GM19467 (cell line): Measurements from ENCODE around the gene ARHGAP42.
"Not testable (repeated sequence)": the region's sequence is repeated elsewhere in the genome, so short reads cannot be mapped to it uniquely, and the experiment has no call there.

Source experiments
- ATAC-seq: cut with Tn5 transposase; IDR thresholded peaks from one replicate; pipeline ENCODE4 v1.9.1; 2021; ENCODE audit warnings: mild to moderate bottlenecking, moderate library complexity; ENCODE audit not compliant: unreplicated experiment

Gene ARHGAP42

DNA sequence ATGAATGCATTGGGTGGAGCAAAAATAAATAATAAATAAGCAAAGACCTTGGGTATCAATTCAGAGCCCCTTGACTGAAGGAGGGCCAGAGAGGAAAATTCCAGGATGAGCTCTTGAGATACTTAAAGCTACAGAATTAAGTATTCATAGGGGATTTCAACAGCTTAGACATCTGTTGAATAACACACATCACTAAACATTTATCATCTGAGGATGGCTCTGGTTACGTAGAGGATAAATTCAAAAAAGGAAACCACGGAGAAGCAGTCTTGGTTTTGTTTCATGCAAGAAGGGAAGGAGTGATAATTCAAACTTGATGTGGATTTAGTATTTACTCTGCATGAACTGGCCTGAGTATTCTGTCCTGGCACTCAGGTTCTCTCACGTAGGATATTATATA is 29.8 kb downstream of the ARHGAP42 start:
- no peak for ATAC-seq

DNA sequence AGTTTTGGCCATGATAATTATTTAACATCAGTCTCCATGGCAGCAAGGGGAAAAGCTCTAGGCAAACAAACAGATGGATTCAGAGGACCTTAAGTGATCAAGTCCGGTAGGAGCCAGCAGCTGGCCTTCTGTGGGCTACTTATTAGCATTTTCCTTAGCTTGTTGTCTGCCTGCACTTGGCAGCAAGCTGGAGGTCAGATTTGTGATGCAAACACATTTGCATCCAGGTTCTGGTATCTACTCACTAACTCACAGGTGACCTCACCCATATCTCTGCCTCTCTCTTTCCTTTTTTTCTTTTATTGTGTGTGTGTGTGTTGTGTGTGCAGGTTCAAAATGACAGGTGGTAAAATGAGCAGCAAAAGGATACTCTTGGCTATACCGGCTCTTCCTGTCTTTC is 32.3 kb downstream of the ARHGAP42 start:
- ATAC-seq: no peak

- no peak for ATAC-seq
Observed at GRCh38 chr11:100719809-100720221, 32.7 kb downstream of the ARHGAP42 start.

DNA sequence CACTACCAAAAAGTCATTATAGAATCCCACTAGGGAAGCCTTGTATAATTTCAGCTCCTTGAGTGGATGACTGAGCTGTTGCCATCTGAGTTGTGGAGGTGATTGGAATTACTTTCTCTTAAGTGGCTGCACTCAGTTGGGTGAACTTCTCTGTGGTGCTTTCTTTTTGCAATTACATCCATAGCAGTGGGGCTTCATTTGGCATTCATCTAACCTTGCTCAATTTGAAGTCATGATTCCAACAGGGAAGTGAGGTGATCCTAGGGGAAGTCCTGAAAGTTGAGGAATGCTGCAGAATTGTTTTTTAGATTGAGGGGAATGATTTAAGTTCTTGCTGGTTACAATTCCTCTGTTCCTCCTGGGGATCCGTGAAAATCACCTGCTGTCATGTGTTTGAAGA is 39.6 kb downstream of the ARHGAP42 start:
- ATAC-seq: no peak

GRCh38 chr11:100727410-100727809 is 40.3 kb downstream of the ARHGAP42 start:
- ATAC-seq: no peak

DNA sequence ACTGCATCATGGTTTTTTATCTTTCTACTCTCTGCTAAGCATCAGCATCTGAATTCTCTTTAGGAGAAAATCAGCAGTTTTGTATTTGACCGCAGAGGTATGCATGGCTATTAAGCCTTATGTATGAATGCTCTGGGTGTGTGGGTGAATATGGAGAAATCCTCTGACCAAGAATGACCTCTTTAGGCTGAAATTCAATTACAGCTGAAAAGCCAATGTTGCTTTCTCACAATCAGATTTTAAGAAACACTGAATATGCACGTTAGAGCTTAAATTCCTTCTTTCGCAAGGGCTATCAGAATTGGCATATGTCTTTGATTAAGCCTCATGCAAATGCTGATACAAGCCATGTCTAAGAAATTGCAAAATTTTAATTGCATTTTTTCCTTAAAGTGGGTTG is 43.2 kb downstream of the ARHGAP42 start:
- ATAC-seq: no peak

DNA sequence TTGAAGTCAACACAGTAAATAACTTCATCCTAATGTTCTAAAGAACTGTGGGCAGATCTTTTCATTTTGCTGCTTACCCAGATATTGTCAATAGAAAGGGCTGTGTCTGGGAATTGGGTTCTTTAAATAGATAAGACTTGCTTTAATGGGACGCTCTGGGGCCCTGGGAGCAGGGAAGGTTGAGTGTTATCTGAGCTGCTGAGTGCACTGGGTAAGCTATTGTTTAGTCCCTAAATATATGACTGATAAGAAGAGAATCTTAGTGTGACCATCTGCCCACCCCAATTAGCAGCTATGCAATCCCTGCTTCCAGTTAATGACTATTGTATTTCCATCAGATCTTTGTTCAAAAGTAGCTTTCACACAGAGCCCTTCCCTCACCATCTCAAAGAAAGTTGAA is 44.4 kb downstream of the ARHGAP42 start:
- ATAC-seq: no peak

DNA sequence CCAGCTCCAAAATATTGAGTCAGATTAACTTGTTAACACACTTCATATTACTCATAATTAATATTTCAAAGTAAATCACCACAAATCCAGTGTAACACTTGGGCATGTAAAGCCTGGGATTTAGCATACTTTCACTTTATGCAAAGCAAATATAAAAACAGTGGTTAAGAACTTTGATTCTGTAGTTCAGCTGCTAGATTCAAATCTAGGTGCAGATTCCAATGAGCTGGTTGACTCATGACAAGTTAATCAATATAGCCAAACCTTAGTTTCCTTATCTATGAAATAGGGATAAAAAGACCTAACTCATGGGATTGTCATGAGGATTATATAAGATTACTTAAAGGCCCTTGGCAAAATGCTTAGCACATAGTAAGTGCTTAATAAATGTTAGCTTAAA is 45.9 kb downstream of the ARHGAP42 start:
- ATAC-seq: no peak

DNA sequence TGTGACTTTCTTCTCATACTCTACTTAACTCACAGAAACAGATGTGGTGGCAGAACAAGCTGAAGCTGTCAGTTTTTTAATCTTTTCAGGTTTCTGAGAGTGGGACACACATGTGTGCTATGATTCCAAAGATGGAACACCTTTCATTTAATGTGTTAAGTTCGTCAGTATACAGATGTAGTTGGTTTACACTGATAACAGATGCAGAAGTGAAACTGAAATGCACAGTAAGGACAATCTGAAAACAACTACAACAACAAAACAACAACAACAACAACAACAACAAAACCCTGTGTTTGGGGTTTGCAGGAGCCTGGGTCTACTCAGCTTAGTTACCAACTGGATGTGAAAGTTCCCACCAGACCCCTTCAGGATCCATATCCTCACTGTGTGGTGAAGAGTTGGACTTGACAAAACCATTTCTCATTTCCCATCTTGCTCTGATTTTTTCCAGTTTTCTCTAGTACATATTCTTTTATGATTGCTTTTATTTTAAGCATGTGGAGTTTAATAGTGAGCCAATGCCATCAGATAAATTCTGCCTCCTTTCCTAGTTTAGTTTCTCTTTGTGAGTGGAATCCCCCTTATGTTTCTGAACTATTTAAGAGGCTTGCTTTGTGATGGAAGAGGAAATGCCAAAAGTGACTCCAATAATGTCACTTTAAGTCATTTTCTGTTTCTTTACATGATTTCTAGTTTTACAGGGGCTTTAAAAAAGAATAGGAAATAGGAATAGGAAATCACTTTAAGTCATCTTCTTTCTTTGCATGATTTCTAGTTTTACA is 47.8 kb downstream of the ARHGAP42 start:
- no peak for ATAC-seq

DNA sequence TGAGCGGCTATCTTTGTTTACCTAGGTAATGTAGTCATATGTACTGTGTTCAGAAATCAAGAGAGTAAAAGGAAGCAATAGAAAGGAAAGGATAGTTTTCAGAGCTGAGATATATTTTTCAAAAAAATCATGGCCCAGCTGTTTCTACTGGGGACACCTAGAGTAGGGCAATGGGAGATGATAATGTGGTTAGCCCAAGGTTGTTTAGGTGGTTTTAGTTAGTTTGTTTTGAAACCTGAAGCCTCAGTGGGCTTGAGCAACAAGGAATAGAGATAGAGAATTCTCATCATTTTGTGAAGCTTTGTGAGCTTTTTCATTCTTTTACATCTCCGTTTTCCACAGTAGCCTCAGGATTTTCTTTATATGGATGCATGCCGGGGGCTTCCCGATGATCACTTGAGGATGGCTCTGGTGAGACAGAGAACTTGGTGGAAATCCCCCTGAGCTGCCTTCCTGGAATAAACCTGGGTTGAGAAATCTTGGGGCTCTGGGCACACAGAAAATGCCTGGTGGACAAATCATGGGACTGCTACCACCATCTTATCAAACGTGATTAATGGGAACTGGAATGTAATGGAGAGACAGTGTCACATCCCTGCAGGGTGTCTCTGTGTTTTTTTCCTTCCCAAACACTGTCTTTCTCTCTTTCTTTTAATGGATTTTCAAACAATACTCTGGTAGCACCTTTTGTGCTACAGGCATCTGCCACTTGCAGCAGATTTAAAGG is 49.0 kb downstream of the ARHGAP42 start:
- no peak for ATAC-seq

DNA sequence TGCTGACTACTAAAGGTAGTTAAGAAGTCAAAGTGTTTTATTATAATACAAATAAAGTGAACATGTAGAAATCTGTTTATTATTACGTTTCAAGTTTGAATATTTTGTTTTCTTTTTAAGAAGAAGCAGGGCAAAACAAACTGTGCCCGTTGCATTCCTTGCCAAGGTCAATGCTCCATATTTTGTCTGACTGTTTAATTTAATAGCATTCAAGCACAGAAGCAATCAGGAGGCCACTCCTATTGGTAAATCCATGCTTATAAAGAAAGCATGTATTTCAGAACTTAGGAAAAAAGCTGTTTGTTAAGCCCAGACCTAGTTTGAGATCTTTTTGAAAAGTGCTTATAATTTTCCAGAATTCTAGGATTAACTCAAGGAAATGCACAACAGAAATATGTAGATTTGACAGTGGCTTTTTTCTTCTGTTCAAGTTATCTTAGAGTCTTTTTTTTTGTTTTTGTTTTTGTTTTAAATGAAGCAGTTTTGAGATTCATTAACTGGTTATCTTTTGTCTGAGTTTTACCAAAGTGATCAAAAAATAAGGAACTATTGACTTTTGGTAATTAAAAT is 51.7 kb downstream of the ARHGAP42 start:
- no peak for ATAC-seq

GRCh38 chr11:100739666-100740065 is 52.6 kb downstream of the ARHGAP42 start:
- no peak for ATAC-seq

- ATAC-seq: no peak
Observed at GRCh38 chr11:100740440-100740839, 53.4 kb downstream of the ARHGAP42 start.

GRCh38 chr11:100741866-100742625 is 55.0 kb downstream of the ARHGAP42 start:
- ATAC-seq: no peak

DNA sequence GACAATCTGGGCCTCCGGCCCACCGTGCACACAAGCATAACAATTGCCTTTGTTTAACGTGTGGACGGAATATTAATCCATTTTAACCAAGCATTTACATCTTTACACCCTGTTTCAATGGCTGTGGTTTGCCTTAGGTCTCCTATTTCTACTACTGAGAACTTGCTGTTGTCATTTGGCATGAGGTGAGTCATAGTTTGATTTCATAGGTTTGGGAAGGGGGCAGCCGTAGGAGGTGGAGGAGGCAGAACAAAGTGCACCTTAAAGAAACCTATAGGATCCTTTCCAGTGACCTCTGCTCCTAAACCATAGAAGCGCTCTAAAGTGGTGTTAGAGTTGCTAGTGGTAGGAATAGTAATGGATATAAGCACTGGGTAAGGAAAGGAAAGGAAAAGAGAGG is 59.4 kb downstream of the ARHGAP42 start:
- no peak for ATAC-seq

GRCh38 chr11:100748153-100748552 is 61.1 kb downstream of the ARHGAP42 start:
- no peak for ATAC-seq

GRCh38 chr11:100749887-100750565 is 62.9 kb downstream of the ARHGAP42 start:
- ATAC-seq: not testable (repeated sequence)

DNA sequence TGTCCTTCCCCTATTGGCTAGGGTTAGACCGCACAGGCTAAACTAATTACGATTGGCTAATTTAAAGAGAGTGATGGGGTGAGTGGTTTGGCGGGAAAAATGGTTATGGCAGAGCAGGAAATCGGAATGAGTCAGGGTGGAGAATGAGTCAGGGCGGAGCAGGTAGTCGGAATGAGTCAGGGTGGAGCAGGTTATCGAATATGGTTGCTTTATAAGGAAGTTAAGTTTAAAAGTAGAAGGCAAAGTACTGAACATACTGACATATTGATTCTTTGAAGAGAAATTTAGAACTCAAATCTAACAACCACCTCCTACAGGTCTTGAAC is 63.4 kb downstream of the ARHGAP42 start:
- not testable (repeated sequence) for ATAC-seq

- no peak for ATAC-seq
Observed at GRCh38 chr11:100752371-100753171, 65.5 kb downstream of the ARHGAP42 start.

DNA sequence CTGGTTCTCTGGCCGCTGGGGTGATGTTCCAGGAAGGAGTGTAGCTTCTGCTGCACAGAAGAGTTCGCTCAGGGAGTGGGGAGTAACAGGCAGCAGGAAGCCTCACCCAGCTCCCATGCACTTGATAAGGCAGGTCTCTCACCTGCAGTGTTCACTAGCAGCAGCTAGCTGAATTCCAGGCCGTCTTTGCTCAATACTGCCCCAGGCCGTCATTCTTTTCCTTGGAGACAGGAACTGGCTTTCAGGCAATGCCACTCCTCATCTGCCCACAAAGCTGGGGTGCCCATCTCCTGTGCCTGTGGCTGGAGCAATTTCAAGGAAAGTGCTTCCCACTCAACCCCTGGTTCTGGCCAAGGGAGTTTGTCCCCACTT is 66.1 kb downstream of the ARHGAP42 start:
- ATAC-seq: no peak
